Measurements from ENCODE around the gene TCIRG1. TPM values are rescaled to one million over a fixed set of nuclear protein-coding genes. Genes with fewer than 3 reads are reported as not detected.
A peak's percentile ranks its signal among the peaks of the same experiment; 100 is the strongest.

TCIRG1 gene
- total RNA-seq, 6 donors from 2014 or later, result 141 to 919 (median 287) TPM

DNA sequence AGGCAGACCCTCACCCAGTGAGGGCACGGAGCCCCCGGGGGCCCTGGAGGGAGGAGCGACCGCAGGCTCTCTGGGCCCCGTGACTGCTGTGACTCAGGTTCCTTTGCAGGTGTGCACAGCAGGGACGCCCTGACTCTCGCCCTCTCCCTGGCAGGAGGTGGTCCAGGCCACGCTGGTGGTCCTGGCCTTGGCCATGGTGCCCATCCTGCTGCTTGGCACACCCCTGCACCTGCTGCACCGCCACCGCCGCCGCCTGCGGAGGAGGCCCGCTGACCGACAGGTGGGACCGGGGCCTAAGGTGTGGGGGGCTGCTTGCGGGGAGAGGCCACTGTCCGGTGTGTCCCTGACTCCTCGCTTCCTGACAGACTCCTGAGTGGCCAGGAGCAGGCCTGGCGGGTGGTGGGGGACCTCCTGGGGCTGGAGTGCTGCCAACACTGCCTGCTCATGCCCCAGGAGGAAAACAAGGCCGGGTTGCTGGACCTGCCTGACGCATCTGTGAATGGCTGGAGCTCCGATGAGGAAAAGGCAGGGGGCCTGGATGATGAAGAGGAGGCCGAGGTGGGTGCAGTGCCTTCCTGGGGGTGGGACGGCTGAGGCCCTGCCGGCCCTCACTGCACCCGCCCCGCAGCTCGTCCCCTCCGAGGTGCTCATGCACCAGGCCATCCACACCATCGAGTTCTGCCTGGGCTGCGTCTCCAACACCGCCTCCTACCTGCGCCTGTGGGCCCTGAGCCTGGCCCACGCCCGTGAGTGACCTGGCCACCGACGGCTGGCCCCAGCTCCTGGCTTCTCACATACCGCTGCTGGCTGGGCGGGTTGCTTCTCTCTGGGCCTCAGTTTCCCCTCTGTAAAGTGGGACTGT, 10.9 kb downstream of the TCIRG1 start:
- Histone ChIP-seq H3K4me1 (peaks cover 0 to 9% (median 5%) of the 10 kb centered on the region in 4 donors), H3K27ac (no peak overlapping the region), H3K4me3 (no peak overlapping the region), H3K9me3 (no peaks in the 10 kb centered on the region), H3K27me3 (no peaks in the 10 kb centered on the region), H3K36me3 (peaks cover 11 to 93% (median 77%) of the 10 kb centered on the region in 4 donors)
- 87 to 89% methylated on average over 19 to 26 of the region's 40 CpGs for WGBS, 2 donors
- TF ChIP-seq POLR2AphosphoS5 (IDR thresholded peaks at IDR 0.05), result no peak
- TF ChIP-seq POLR2A (IDR thresholded peaks at IDR 0.05), result no peak
- no peak for TF ChIP-seq CTCF (IDR thresholded peaks at IDR 0.05)
- TF ChIP-seq EP300 (IDR thresholded peaks at IDR 0.05), result no peak
- ATAC-seq (ENCODE audit: low FRiP score in 2 of 2), result no peak
- DNase-seq, result peak in 1 of 2 donors; percentile 78

DNA sequence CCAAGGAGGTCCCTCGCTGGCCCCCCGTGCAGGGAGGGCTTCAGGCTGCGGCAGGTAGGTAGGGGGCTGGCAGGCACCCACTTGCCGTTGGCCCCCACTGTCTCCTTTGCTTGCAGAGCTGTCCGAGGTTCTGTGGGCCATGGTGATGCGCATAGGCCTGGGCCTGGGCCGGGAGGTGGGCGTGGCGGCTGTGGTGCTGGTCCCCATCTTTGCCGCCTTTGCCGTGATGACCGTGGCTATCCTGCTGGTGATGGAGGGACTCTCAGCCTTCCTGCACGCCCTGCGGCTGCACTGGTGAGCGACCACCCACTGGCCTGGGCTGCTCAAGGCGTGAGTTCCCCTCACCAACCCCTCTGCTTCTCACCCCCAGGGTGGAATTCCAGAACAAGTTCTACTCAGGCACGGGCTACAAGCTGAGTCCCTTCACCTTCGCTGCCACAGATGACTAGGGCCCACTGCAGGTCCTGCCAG, 11.6 kb downstream of the TCIRG1 start:
- WGBS, 2 donors, result 98% methylated on average over 18 of the region's 18 CpGs; no CpG with 5 or more reads in 1 of the 2 donors
- peaks cover 0 to 9% (median 5%) of the 10 kb centered on the region in 4 donors for H3K4me1 ChIP-seq
- no peak overlapping the region for H3K4me3 ChIP-seq
- no peaks in the 10 kb centered on the region for H3K27me3 ChIP-seq
- peaks cover 8 to 87% (median 72%) of the 10 kb centered on the region in 4 donors for H3K36me3 ChIP-seq
- DNase-seq, result peak in 1 of 2 donors; percentile 78
- H3K9me3 ChIP-seq, result no peaks in the 10 kb centered on the region
- ATAC-seq (ENCODE audit: low FRiP score in 2 of 2), result no peak
- TF ChIP-seq POLR2A (IDR thresholded peaks at IDR 0.05), result no peak
- no peak for TF ChIP-seq EP300 (IDR thresholded peaks at IDR 0.05)
- no peak for TF ChIP-seq CTCF (IDR thresholded peaks at IDR 0.05)
- no peak for TF ChIP-seq POLR2AphosphoS5 (IDR thresholded peaks at IDR 0.05)
- no peak overlapping the region for H3K27ac ChIP-seq

- H3K27me3 ChIP-seq, result no peaks in the 10 kb centered on the region
- peaks cover 8 to 77% (median 61%) of the 10 kb centered on the region in 4 donors for H3K36me3 ChIP-seq
- ATAC-seq (ENCODE audit: low FRiP score in 2 of 2) (no peak), DNase-seq (peak in 1 of 2 donors; percentile 49)
- WGBS, 2 donors, result 72 to 75% methylated on average over 7 to 13 of the region's 14 CpGs
- TF ChIP-seq POLR2A (IDR thresholded peaks at IDR 0.05) (no peak), EP300 (IDR thresholded peaks at IDR 0.05) (no peak), POLR2AphosphoS5 (IDR thresholded peaks at IDR 0.05) (no peak), CTCF (IDR thresholded peaks at IDR 0.05) (no peak)
- peaks cover 0 to 9% (median 5%) of the 10 kb centered on the region in 4 donors for H3K4me1 ChIP-seq
- no peaks in the 10 kb centered on the region for H3K9me3 ChIP-seq
- H3K27ac ChIP-seq, result peak overlapping the region in 2 of 4 donors; percentile 35 to 64
- H3K4me3 ChIP-seq, result no peak overlapping the region
These were observed 12.6 kb downstream of the TCIRG1 start for GRCh38 chr11:68051191-68052136.

DNA sequence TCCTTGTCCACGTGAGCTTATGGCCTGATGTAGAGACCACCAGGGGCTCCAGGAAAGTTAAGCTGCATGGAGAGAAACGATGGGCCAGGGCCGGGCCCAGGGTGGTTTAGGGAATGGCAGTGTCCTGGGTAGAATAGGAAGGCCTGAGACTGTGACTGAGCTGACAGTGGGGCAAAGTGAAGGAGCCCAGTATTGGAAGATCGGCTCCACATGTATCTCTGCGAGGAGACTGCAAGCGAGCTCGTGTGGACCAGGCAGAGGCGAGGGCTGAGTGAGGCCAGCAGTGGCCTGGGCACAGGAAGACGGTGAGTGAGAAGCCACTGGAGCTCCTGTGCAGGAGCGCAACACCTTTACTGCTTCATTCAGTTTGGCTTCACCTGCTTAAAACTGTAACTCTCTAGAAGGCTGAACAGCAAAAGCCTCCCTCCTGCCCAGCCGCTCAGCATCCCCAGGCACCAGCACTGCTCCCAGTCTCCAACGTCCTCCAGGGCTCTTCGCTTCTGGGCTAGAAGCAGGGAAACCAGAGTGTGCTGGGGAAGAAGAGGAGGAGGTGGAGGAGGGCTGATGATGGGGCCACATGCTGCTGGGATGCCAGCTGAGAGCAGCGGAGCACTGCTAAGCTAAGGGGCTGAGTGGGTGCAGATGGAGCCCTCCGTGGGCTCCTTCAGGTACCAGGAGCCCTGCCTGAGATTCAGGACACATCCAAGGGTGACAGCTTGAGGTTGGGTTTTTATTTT, 13.5 kb downstream of the TCIRG1 start:
- H3K27me3 ChIP-seq, result no peaks in the 10 kb centered on the region
- no peaks in the 10 kb centered on the region for H3K9me3 ChIP-seq
- peak in 1 of 2 donors; percentile 37 for DNase-seq
- peaks cover 0 to 9% (median 5%) of the 10 kb centered on the region in 4 donors for H3K4me1 ChIP-seq
- TF ChIP-seq CTCF (IDR thresholded peaks at IDR 0.05), result no peak
- TF ChIP-seq EP300 (IDR thresholded peaks at IDR 0.05), result no peak
- TF ChIP-seq POLR2A (IDR thresholded peaks at IDR 0.05), result no peak
- TF ChIP-seq POLR2AphosphoS5 (IDR thresholded peaks at IDR 0.05), result no peak
- H3K36me3 ChIP-seq, result peaks cover 8 to 69% (median 59%) of the 10 kb centered on the region in 4 donors
- no peak overlapping the region for H3K27ac ChIP-seq
- WGBS, 2 donors, result 89 to 91% methylated on average over 15 of the region's 15 CpGs
- no peak overlapping the region for H3K4me3 ChIP-seq
- no peak for ATAC-seq (ENCODE audit: low FRiP score in 2 of 2)

All from upper lobe of left lung (tissue), 6 donors.